HEK293 (cell line): ENCODE data around the gene PITPNB.

Source experiments
- CTCF ChIA-PET: fragments of 350-600 bp; formaldehyde crosslinking; extraction: SDS; loops from one replicate; lab custom pipeline; 2021; ENCODE audit warnings: antibody characterized with exemption; lab: Yijun Ruan, JAX
- POLR2A ChIA-PET: fragments of 300-600 bp; formaldehyde crosslinking; extraction: SDS; loops from one replicate; lab custom pipeline; 2020; ENCODE audit warnings: antibody characterized with exemption, inconsistent platforms; lab: Yijun Ruan, JAX
- H3K27ac ChIP-seq: fragments of 200-500 bp; sonication (Bioruptor generic); 2 replicates; pipeline ENCODE4 v1.5.1; 2014; ENCODE audit warnings: low read depth, low read length, control low read depth, inconsistent platforms; ENCODE audit errors: extremely low read depth
- H3K36me3 ChIP-seq, 2 experiments: fragments of 200-500 bp in 1 of 2; sonication (Bioruptor generic) in 1 of 2; 1 replicate in 1 of 2; 2 replicates in 1 of 2; pipeline ENCODE4 v1.5.1; 2014 to 2017; ENCODE audit warnings: inconsistent platforms in 2 of 2, low read length in 2 of 2; ENCODE audit not compliant: control insufficient read depth in 2 of 2, insufficient read depth in 1 of 2
- H3K4me1 ChIP-seq: fragments of 200-500 bp; sonication (Bioruptor generic); 2 replicates; pipeline ENCODE4 v1.5.1; 2014; ENCODE audit warnings: mild to moderate bottlenecking, low read length, inconsistent platforms; ENCODE audit not compliant: control insufficient read depth, insufficient read depth
- H3K4me3 ChIP-seq: 2 replicates; pipeline ENCODE4 v1.5.1; 2011; ENCODE audit warnings: low read depth, mild to moderate bottlenecking, control low read depth, low read length, moderate library complexity
- H3K9me3 ChIP-seq: fragments of 200-500 bp; sonication (Bioruptor generic); 2 replicates; pipeline ENCODE4 v1.5.1; 2014; ENCODE audit warnings: low read depth, low read length, inconsistent platforms; ENCODE audit not compliant: control insufficient read depth, insufficient read depth
- GLIS1 ChIP-seq: fragments of 450-650 bp; formaldehyde crosslinking; IDR thresholded peaks from 2 replicates; pipeline ENCODE4 v1.5.1; 2016; ENCODE audit warnings: missing biosample characterization, missing genetic modification characterization
- MZF1 ChIP-seq: fragments of 450-650 bp; formaldehyde crosslinking; IDR thresholded peaks from 2 replicates; pipeline ENCODE4 v1.5.1; 2017; ENCODE audit warnings: missing biosample characterization, missing genetic modification characterization, borderline replicate concordance
- WT1 ChIP-seq: fragments of 450-650 bp; formaldehyde crosslinking; IDR thresholded peaks from 2 replicates; pipeline ENCODE4 v1.5.1; 2016; ENCODE audit warnings: missing biosample characterization, missing genetic modification characterization
- ZNF140 ChIP-seq: fragments of 450-650 bp; formaldehyde crosslinking; IDR thresholded peaks from 2 replicates; pipeline ENCODE4 v1.5.1; 2016; ENCODE audit warnings: missing biosample characterization, missing genetic modification characterization
- ZNF146 ChIP-seq: fragments of 450-650 bp; formaldehyde crosslinking; IDR thresholded peaks from 2 replicates; pipeline ENCODE4 v1.5.1; 2016; ENCODE audit warnings: missing biosample characterization, missing genetic modification characterization
- ZNF223 ChIP-seq: fragments of 450-650 bp; formaldehyde crosslinking; IDR thresholded peaks from 2 replicates; pipeline ENCODE4 v1.5.1; 2016; ENCODE audit warnings: missing biosample characterization, missing genetic modification characterization
- ZNF248 ChIP-seq: fragments of 450-650 bp; formaldehyde crosslinking; IDR thresholded peaks from 2 replicates; pipeline ENCODE4 v1.5.1; 2017; ENCODE audit warnings: missing biosample characterization, missing genetic modification characterization
- ZNF335 ChIP-seq: fragments of 450-650 bp; formaldehyde crosslinking; conservative IDR thresholded peaks from 2 replicates; pipeline ENCODE4 v1.5.1; 2016; ENCODE audit warnings: missing biosample characterization, missing genetic modification characterization
- ZNF48 ChIP-seq: fragments of 450-650 bp; formaldehyde crosslinking; IDR thresholded peaks from 2 replicates; pipeline ENCODE4 v1.5.1; 2016; ENCODE audit warnings: missing biosample characterization, missing genetic modification characterization
- ZNF529 ChIP-seq: fragments of 450-650 bp; formaldehyde crosslinking; IDR thresholded peaks from 2 replicates; pipeline ENCODE4 v1.5.1; 2017; ENCODE audit warnings: missing genetic modification characterization, missing biosample characterization; ENCODE audit not compliant: insufficient replicate concordance
- ZNF561 ChIP-seq: fragments of 450-650 bp; IDR thresholded peaks from 2 replicates; pipeline ENCODE4 v1.5.1; 2018; ENCODE audit warnings: missing biosample characterization, missing genetic modification characterization, borderline replicate concordance
- ZNF585B ChIP-seq: fragments of 450-650 bp; formaldehyde crosslinking; IDR thresholded peaks from 2 replicates; pipeline ENCODE4 v1.5.1; 2016; ENCODE audit warnings: missing biosample characterization, missing genetic modification characterization
- ZNF670 ChIP-seq: fragments of 450-650 bp; formaldehyde crosslinking; IDR thresholded peaks from 2 replicates; pipeline ENCODE4 v1.5.1; 2016; ENCODE audit warnings: missing biosample characterization, missing genetic modification characterization, low read depth
- TF ChIP-seq, protein P1 (sequence below): fragments of 450-650 bp; IDR thresholded peaks from 2 replicates; pipeline ENCODE4 v1.5.1; 2018; ENCODE audit warnings: missing biosample characterization, missing genetic modification characterization
- TF ChIP-seq, protein P2 (sequence below): fragments of 450-650 bp; formaldehyde crosslinking; IDR thresholded peaks from 2 replicates; pipeline ENCODE4 v1.5.1; 2016; ENCODE audit warnings: missing biosample characterization, missing genetic modification characterization

Gene PITPNB

DNA sequence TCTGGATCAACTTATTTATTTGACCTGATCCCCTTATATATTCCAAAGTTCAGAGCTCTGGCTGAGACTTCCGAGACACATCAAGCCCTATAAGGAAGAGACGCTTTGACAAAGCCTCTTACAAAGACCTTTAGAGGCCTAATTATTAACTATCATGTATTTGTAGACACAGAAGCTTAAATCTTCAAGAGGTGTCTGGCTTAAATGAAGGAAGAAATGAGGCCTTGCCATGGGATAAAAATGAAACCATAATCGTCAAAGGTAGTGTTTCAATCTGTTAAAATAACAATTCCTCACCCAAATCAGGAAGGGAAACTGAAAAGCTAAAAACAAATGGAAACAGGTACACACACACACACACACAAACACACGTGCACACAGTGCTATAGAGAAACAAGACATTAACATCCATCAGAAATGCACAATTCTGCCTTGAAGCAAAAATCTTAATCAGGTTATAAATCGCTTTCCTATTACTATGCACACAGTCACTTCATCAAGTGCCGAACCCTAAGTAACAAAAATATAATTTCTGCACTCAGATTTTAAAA is 50.2 kb downstream of the PITPNB start:
- ChIA-PET POLR2A (no interaction called here), CTCF (interaction anchor here (0.6 to 1.3 kb wide), 2 partner anchors 17 to 23 kb away, joined by 3 to 5 read pairs; no protein-coding TSS in a partner anchor)
- Histone ChIP-seq H3K4me3 (no peak overlapping the region), H3K4me1 (peaks cover 23% of the 10 kb centered on the region), H3K9me3 (no peaks in the 10 kb centered on the region), H3K36me3 (peaks cover 27 to 57% of the 10 kb centered on the region in 2 experiments), H3K27ac (no peak overlapping the region)
- TF ChIP-seq ZNF146 (tag by site-specific recombination): no peak
- TF ChIP-seq, protein P1, sequence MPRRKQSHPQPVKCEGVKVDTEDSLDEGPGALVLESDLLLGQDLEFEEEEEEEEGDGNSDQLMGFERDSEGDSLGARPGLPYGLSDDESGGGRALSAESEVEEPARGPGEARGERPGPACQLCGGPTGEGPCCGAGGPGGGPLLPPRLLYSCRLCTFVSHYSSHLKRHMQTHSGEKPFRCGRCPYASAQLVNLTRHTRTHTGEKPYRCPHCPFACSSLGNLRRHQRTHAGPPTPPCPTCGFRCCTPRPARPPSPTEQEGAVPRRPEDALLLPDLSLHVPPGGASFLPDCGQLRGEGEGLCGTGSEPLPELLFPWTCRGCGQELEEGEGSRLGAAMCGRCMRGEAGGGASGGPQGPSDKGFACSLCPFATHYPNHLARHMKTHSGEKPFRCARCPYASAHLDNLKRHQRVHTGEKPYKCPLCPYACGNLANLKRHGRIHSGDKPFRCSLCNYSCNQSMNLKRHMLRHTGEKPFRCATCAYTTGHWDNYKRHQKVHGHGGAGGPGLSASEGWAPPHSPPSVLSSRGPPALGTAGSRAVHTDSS (tag by site-specific recombination): no peak
- no peak for TF ChIP-seq ZNF248 (tag by site-specific recombination)
- TF ChIP-seq GLIS1: no peak
- no peak for TF ChIP-seq MZF1 (tag by site-specific recombination)
- TF ChIP-seq ZNF529 (tag by site-specific recombination): no peak
- TF ChIP-seq ZNF561 (tag by site-specific recombination): no peak
- no peak for TF ChIP-seq ZNF140 (tag by site-specific recombination)
- TF ChIP-seq, protein P2, sequence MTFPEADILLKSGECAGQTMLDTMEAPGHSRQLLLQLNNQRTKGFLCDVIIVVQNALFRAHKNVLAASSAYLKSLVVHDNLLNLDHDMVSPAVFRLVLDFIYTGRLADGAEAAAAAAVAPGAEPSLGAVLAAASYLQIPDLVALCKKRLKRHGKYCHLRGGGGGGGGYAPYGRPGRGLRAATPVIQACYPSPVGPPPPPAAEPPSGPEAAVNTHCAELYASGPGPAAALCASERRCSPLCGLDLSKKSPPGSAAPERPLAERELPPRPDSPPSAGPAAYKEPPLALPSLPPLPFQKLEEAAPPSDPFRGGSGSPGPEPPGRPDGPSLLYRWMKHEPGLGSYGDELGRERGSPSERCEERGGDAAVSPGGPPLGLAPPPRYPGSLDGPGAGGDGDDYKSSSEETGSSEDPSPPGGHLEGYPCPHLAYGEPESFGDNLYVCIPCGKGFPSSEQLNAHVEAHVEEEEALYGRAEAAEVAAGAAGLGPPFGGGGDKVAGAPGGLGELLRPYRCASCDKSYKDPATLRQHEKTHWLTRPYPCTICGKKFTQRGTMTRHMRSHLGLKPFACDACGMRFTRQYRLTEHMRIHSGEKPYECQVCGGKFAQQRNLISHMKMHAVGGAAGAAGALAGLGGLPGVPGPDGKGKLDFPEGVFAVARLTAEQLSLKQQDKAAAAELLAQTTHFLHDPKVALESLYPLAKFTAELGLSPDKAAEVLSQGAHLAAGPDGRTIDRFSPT (tag by site-specific recombination): no peak
- no peak for TF ChIP-seq ZNF335 (tag by site-specific recombination)
- no peak for TF ChIP-seq ZNF585B (tag by site-specific recombination)
- no peak for TF ChIP-seq ZNF223 (tag by site-specific recombination)
- no peak for TF ChIP-seq ZNF48 (tag by site-specific recombination)
- TF ChIP-seq, all 188 proteins: peak for 0

DNA sequence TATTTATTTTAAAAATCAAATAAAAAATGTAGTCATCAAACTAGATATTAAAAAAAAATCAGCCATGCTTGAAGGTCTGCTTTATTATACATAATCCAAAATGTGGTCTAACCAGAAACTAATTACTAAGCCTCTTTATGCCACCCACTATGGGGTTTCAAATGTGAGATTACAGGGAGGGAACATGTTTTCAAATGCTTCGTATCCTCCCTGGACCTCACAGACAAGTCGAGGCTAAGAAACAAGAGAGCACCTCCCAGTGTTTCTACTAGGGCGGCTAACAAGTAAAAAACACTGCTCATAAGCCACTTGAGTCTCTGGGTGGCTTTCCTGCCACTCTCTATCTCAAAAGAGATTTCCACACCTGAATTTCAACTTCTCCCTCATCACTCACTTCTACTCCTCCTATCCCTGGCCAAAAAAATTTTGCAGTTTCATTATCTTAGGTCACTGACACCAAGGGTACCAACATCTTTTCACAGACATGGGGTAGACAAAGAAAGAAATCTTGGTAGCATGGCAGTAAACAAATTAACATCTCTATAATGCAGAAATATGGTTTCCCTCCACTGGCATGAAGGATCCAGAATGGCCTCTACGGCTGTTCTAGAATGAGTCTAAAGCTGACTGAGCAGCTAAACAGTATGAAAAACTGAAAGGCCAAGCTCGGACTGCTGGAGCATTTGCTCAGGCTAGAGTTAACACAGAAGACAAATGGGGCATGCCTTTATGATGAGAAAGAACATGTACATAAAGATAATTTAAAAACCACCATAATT is 50.9 kb downstream of the PITPNB start:
- Histone ChIP-seq H3K4me3 (no peak overlapping the region), H3K4me1 (peaks cover 23% of the 10 kb centered on the region), H3K36me3 (peaks cover 22 to 55% of the 10 kb centered on the region in 2 experiments), H3K27ac (no peak overlapping the region), H3K9me3 (no peaks in the 10 kb centered on the region)
- ChIA-PET POLR2A (no interaction called here), CTCF (interaction anchor here (0.6 to 1.8 kb wide), 4 partner anchors 12 to 985 kb away, joined by 3 to 14 read pairs (median 4); no protein-coding TSS in a partner anchor)
- no peak for TF ChIP-seq ZNF670
- TF ChIP-seq GLIS1: 0 out of 2 replicates have a peak, but pooled peaks have one; percentile 17
- TF ChIP-seq WT1 (tag by site-specific recombination): peak; percentile 82
